Right lobe of liver (tissue), 4 donors: ENCODE results near the gene EPHA6.

Source experiments
- CTCF ChIP-seq, 4 donors: fragments of 200-600 bp in 3 of 4; fragments of 450-650 bp in 1 of 4; IDR thresholded peaks; one replicate each; pipeline versions ENCODE4 v1.5.1 to v1.8.0; 2016 to 2022; ENCODE audit warnings: antibody characterized with exemption in 4 of 4, mild to moderate bottlenecking in 2 of 4
- POLR2A ChIP-seq: fragments of 450-650 bp; IDR thresholded peaks from one replicate; pipeline ENCODE4 v1.6.1; 2017; ENCODE audit warnings: antibody characterized with exemption, mild to moderate bottlenecking
- donor health status: DM: no; HTN: no; CAD: no.
- donor health status: DM: no; HTN: no; CAD: no.
- donor health status: DM: no; HTN: yes; CAD: no.

GRCh38 chr3:96831175-96831574 is 16.8 kb downstream of the EPHA6 start:
- no peak for TF ChIP-seq CTCF (IDR thresholded peaks at IDR 0.05)
- TF ChIP-seq POLR2A, result no peak
